ENCODE results near the gene ING3. TPM values are rescaled to one million over a fixed set of nuclear protein-coding genes. Genes with fewer than 3 reads are reported as not detected.

Gene ING3
- total RNA-seq, 1 donor from 2014 or later, result 22.6 TPM

GRCh38 chr7:121020989-121021969, 70.7 kb downstream of the ING3 start:
- no peak for DNase-seq (ENCODE audit: extremely low read depth, low read depth, low spot score)

GRCh38 chr7:121023194-121023593, 72.6 kb downstream of the ING3 start:
- no peak for DNase-seq (ENCODE audit: extremely low read depth, low read depth, low spot score)

- no peak for DNase-seq (ENCODE audit: extremely low read depth, low read depth, low spot score)
Measured at GRCh38 chr7:121023683-121024511, 73.3 kb downstream of the ING3 start.

GRCh38 chr7:121024611-121025010, 74.0 kb downstream of the ING3 start:
- DNase-seq (ENCODE audit: extremely low read depth, low read depth, low spot score), result no peak

GRCh38 chr7:121026159-121026558, 75.6 kb downstream of the ING3 start:
- no peak for DNase-seq (ENCODE audit: extremely low read depth, low read depth, low spot score)

GRCh38 chr7:121026577-121027111, 76.1 kb downstream of the ING3 start:
- no peak for DNase-seq (ENCODE audit: extremely low read depth, low read depth, low spot score)

Other genes with a start within 250 kb of the ING3 start
- gene TSPAN12, start 92.6 kb upstream of the ING3 start, total RNA-seq, result 17.6 and 20.7 TPM in 2 replicates
- gene CPED1, start 37.9 kb downstream of the ING3 start, total RNA-seq, result 2.0 and 2.3 TPM in 2 replicates